ENCODE measurements around the gene DNAI4. TPM values are rescaled to one million over a fixed set of nuclear protein-coding genes. Genes with fewer than 3 reads are reported as not detected.
A peak's percentile ranks its signal among the peaks of the same experiment; 100 is the strongest.

Gene DNAI4
- total RNA-seq, 1 experiment from 2014 or later = 5.9 TPM

GRCh38 chr1:66769512-66770229, 155.0 kb downstream of the DNAI4 start:
- DNase-seq (ENCODE audit: low read depth) = peak; percentile 17

GRCh38 chr1:66768965-66769364, 155.7 kb downstream of the DNAI4 start:
- no peak for DNase-seq (ENCODE audit: low read depth)

GRCh38 chr1:66767626-66768025, 157.0 kb downstream of the DNAI4 start:
- DNase-seq (ENCODE audit: low read depth) = no peak

GRCh38 chr1:66764994-66765578, 159.6 kb downstream of the DNAI4 start:
- peak; percentile 55 for DNase-seq (ENCODE audit: low read depth)

Other genes with a start within 250 kb of the DNAI4 start
- 5.2 and 7.8 TPM in 2 replicates for gene DYNLT5, start 172.4 kb downstream of the DNAI4 start, total RNA-seq (2014; rRNA removed; shearing (Covaris generic))
- gene INSL5, start 123.6 kb downstream of the DNAI4 start, total RNA-seq (2014; rRNA removed; shearing (Covaris generic)) = 0.57 TPM in 1 of 2 replicates, not detected in the other
- gene MIER1, start 134 bp upstream of the DNAI4 start, total RNA-seq (2014; rRNA removed; shearing (Covaris generic)) = 20.2 and 26.3 TPM in 2 replicates
- gene SLC35D1, start 129.3 kb upstream of the DNAI4 start, total RNA-seq (2014; rRNA removed; shearing (Covaris generic)) = 13.1 and 20.1 TPM in 2 replicates
- not detected in 2 replicates for gene C1orf141, start 210.1 kb upstream of the DNAI4 start, total RNA-seq (2014; rRNA removed; shearing (Covaris generic))
- gene IL23R, start 241.6 kb upstream of the DNAI4 start, total RNA-seq (2014; rRNA removed; shearing (Covaris generic)) = 0.07 TPM in 1 of 2 replicates, not detected in the other

Measured in M059J (cell line).